WTC11 (cell line): ENCODE results near the gene GGT1.
"Not testable (repeated sequence)": the region's sequence is repeated elsewhere in the genome, so short reads cannot be mapped to it uniquely, and the experiment has no call there.

Experiments
- AFF4 ChIP-seq: sonication (generic); formaldehyde crosslinking; IDR thresholded peaks from 2 replicates; pipeline ENCODE4 v1.8.1; 2023; ENCODE audit warnings: mild to moderate bottlenecking, missing genetic modification reagents, borderline replicate concordance
- AR ChIP-seq: fragments of 250-450 bp; sonication (Bioruptor Pico); IDR thresholded peaks from 2 replicates; pipeline ENCODE4 v1.9.0; 2021; ENCODE audit warnings: mild to moderate bottlenecking
- ATF3 ChIP-seq: sonication (generic); formaldehyde crosslinking; conservative IDR thresholded peaks from 2 replicates; pipeline ENCODE4 v1.8.1; 2022; ENCODE audit warnings: mild to moderate bottlenecking, missing genetic modification reagents
- ATF6 ChIP-seq: sonication (generic); formaldehyde crosslinking; IDR thresholded peaks from 2 replicates; pipeline ENCODE4 v1.8.1; 2023; ENCODE audit warnings: mild to moderate bottlenecking, missing genetic modification reagents
- CREB1 ChIP-seq: sonication (generic); formaldehyde crosslinking; IDR thresholded peaks from 2 replicates; pipeline ENCODE4 v1.8.0; 2023; ENCODE audit warnings: mild to moderate bottlenecking, missing genetic modification reagents
- CTCF ChIP-seq: fragments of 200-600 bp; IDR thresholded peaks from 2 replicates; pipeline ENCODE4 v1.8.0; 2022; ENCODE audit warnings: antibody characterized with exemption
- KAT7 ChIP-seq: sonication (generic); formaldehyde crosslinking; IDR thresholded peaks from 2 replicates; pipeline ENCODE4 v1.8.1; 2023; ENCODE audit warnings: missing genetic modification reagents, mild to moderate bottlenecking, borderline replicate concordance
- NR3C1 ChIP-seq: sonication (generic); formaldehyde crosslinking; conservative IDR thresholded peaks from 2 replicates; pipeline ENCODE4 v1.8.1; 2023; ENCODE audit warnings: low read depth, mild to moderate bottlenecking, missing genetic modification reagents
- USF2 ChIP-seq: sonication (generic); formaldehyde crosslinking; IDR thresholded peaks from 2 replicates; pipeline ENCODE4 v1.8.1; 2023; ENCODE audit warnings: mild to moderate bottlenecking, missing genetic modification reagents, moderate library complexity
- ZBTB21 ChIP-seq: sonication (generic); formaldehyde crosslinking; IDR thresholded peaks from 2 replicates; pipeline ENCODE4 v1.8.1; 2023; ENCODE audit warnings: mild to moderate bottlenecking, missing genetic modification reagents, borderline replicate concordance
- ZNF138 ChIP-seq: sonication (generic); formaldehyde crosslinking; conservative IDR thresholded peaks from 2 replicates; pipeline ENCODE4 v1.8.1; 2022; ENCODE audit warnings: mild to moderate bottlenecking, moderate library complexity, missing genetic modification reagents
- ZNF232 ChIP-seq: sonication (generic); formaldehyde crosslinking; IDR thresholded peaks from 2 replicates; pipeline ENCODE4 v1.8.0; 2022; ENCODE audit warnings: mild to moderate bottlenecking, missing genetic modification reagents
- ZNF263 ChIP-seq: sonication (generic); formaldehyde crosslinking; IDR thresholded peaks from 2 replicates; pipeline ENCODE4 v1.8.1; 2022; ENCODE audit warnings: low read depth, mild to moderate bottlenecking, moderate library complexity, missing genetic modification reagents

- not testable (repeated sequence) for TF ChIP-seq KAT7 (CRISPR knock-in tag); ZNF138 (CRISPR knock-in tag); ZNF232; AR (CRISPR knock-in tag); USF2; ZBTB21 (CRISPR knock-in tag); ATF6 (CRISPR knock-in tag); CREB1 (CRISPR knock-in tag); AFF4 (CRISPR knock-in tag); NR3C1 (CRISPR knock-in tag); ZNF263 (CRISPR knock-in tag); ATF3 (CRISPR knock-in tag)
- peak; percentile 45 for TF ChIP-seq CTCF
Observed at GRCh38 chr22:24629069-24629468, 26.1 kb downstream of the GGT1 start.
